ENCODE measurements around the gene SPEN. TPM values are rescaled to one million over a fixed set of nuclear protein-coding genes. Genes with fewer than 3 reads are reported as not detected.
"Not testable (repeated sequence)": the region's sequence is repeated elsewhere in the genome, so short reads cannot be mapped to it uniquely, and the experiment has no call there.

The SPEN gene
- total RNA-seq, 1 experiment from 2014 or later: 10.1 TPM

DNA sequence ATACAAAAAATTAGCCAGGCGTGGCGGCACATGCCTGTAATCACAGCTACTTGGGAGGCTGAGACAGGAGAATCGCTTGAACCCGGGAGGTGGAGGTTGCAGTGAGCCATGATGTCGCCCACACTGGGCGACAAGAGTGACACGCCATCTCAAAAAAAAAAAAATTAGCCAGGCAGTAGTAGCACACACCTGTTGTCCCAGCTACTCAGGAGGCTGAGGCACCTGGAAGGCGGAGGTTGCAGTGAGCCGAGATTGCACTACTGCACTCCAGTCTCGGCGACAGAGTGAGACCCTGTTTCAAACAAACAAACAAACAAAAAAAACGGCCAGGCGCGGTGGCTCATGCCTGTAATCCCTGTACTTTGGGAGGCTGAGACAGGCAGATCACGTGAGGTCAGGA lies 19.9 kb upstream of the SPEN start:
- DNase-seq (ENCODE audit: low read depth, low spot score); in situ Hi-C loops (cut with HindIII; ENCODE audit: low pct_unique_long_range_greater_than_20kb, low sequenced_read_pairs): not testable (repeated sequence)

DNA sequence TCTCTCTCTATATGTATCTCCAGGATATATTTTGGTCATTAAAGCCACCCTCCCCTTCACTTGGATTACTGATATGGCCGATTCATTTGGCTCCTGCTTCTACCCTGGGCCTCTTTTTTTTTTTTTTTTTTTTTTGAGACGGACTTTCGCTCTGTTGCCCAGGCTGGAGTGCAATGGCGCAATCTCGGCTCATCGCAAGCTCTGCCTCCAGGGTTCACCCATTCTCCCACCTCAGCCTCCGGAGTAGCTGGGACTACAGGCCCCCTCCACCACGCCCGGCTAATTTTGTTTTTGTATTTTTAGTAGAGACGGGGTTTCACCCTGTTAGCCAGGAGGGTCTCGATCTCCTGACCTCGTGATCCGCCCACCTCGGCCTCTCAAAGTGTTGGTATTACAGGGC lies 18.6 kb upstream of the SPEN start:
- DNase-seq (ENCODE audit: low read depth, low spot score); in situ Hi-C loops (cut with HindIII; ENCODE audit: low pct_unique_long_range_greater_than_20kb, low sequenced_read_pairs): not testable (repeated sequence)

- no peak for DNase-seq (ENCODE audit: low read depth, low spot score)
- in situ Hi-C loops (cut with HindIII; ENCODE audit: low pct_unique_long_range_greater_than_20kb, low sequenced_read_pairs): no loop called here
These were observed 17.2 kb upstream of the SPEN start for GRCh38 chr1:15830258-15830657.

GRCh38 chr1:15833069-15833679 lies 14.3 kb upstream of the SPEN start:
- in situ Hi-C loops (cut with HindIII; ENCODE audit: low pct_unique_long_range_greater_than_20kb, low sequenced_read_pairs): no loop called here
- peak; percentile 70 for DNase-seq (ENCODE audit: low read depth, low spot score)

- in situ Hi-C loops (cut with HindIII; ENCODE audit: low pct_unique_long_range_greater_than_20kb, low sequenced_read_pairs): no loop called here
- no peak for DNase-seq (ENCODE audit: low read depth, low spot score)
These were observed 13.6 kb upstream of the SPEN start for GRCh38 chr1:15833842-15834405.

- in situ Hi-C loops (cut with HindIII; ENCODE audit: low pct_unique_long_range_greater_than_20kb, low sequenced_read_pairs): no loop called here
- DNase-seq (ENCODE audit: low read depth, low spot score): peak; percentile 88
These were observed 12.9 kb upstream of the SPEN start for GRCh38 chr1:15834406-15835204.

DNA sequence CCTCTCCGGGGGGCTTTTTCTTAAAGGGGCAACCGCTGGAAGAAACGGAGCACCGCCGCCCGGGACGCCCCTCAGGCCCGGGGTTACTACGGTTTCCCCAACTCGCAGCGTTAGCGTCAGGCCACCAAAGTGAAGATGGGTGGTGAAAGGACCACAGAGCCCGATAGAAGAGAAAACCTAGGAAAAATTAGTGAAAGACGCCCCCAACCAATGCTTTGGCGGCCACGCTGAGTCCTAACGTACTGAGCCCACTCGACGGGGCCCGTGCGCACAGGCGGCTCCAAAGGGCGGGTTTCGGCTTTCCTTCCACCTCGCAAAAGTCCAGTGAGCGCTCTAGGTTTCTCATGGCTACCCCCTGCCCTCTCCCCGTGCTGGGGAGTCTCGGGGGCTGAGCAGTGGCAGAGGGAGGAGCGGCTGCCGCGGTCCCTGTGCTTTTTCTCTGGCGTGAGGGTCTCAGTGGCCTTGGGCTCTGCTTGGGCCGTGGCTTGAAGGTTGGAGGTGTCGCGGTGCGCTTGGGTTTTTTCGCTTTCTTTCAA lies 12.2 kb upstream of the SPEN start:
- no peak for DNase-seq (ENCODE audit: low read depth, low spot score)

GRCh38 chr1:15835741-15836510 lies 11.6 kb upstream of the SPEN start:
- DNase-seq (ENCODE audit: low read depth, low spot score): peak; percentile 98
- in situ Hi-C loops (cut with HindIII; ENCODE audit: low pct_unique_long_range_greater_than_20kb, low sequenced_read_pairs): no loop called here

More for the DNA sequence above, 12.2 kb upstream of the SPEN start:
- in situ Hi-C loops (cut with HindIII; ENCODE audit: low pct_unique_long_range_greater_than_20kb, low sequenced_read_pairs): no loop called here

DNA sequence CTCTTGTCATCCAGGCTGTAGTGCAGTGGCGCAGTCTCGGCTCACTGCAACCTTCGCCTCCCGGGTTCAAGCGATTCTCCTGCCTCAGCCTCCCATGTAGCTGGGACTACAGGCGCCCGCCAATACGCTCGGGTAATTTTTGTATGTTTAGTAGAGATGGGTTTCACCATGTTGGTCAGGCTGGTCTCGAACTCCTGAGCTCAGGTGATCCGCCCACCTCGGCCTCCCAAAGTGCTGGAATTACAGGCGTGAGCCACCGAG lies 11.1 kb upstream of the SPEN start:
- in situ Hi-C loops (cut with HindIII; ENCODE audit: low pct_unique_long_range_greater_than_20kb, low sequenced_read_pairs); DNase-seq (ENCODE audit: low read depth, low spot score): not testable (repeated sequence)

- no peak for DNase-seq (ENCODE audit: low read depth, low spot score)
- in situ Hi-C loops (cut with HindIII; ENCODE audit: low pct_unique_long_range_greater_than_20kb, low sequenced_read_pairs): no loop called here
These were observed 10.5 kb upstream of the SPEN start for GRCh38 chr1:15836772-15837669.

- in situ Hi-C loops (cut with HindIII; ENCODE audit: low pct_unique_long_range_greater_than_20kb, low sequenced_read_pairs): no loop called here
These were observed 9.6 kb upstream of the SPEN start for GRCh38 chr1:15837931-15838330.

DNA sequence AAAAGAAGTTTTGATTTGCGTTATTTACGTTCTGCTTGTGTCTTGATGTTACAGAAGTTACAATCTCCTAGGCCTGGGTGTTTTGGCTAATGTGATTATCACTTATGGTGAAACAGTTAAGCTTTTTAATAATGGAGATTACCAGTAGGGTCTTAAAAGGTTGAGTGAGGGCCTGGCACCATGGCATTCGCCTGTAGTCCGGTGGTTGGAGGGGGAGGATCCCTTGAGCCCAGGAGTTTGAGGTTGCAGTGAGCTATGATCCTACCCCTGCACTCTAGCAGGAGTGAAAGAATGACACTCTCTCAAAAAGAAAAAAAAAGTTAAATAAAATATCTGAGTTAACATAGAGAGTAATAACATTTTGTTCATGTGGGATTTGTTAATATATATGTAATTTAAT lies 8.8 kb upstream of the SPEN start:
- no peak for DNase-seq (ENCODE audit: low read depth, low spot score)
- in situ Hi-C loops (cut with HindIII; ENCODE audit: low pct_unique_long_range_greater_than_20kb, low sequenced_read_pairs): no loop called here

More at GRCh38 chr1:15837931-15838330, 9.6 kb upstream of the SPEN start:
- DNase-seq (ENCODE audit: low read depth, low spot score): no peak

- in situ Hi-C loops (cut with HindIII; ENCODE audit: low pct_unique_long_range_greater_than_20kb, low sequenced_read_pairs): no loop called here
- no peak for DNase-seq (ENCODE audit: low read depth, low spot score)
These were observed 3.5 kb upstream of the SPEN start for GRCh38 chr1:15843826-15844572.

DNA sequence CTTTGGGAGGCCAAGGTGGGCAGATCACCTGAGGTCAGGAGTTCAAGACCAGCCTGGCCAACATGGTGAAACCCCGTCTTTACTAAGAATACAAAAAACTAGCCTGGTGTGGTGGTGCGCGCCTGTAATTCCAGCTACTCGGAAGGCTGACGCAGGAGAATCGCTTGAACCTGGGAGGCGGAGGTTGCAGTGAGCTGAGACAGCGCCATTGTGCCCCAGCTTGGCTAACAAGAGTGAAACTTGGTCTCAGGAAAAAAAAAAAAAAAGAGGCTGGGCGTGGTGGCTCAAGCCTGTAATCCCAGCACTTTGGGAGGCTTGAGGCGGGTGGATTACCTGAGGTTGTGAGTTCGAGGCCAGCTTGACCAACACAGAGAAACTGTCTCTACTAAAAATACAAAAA lies 1.5 kb upstream of the SPEN start:
- in situ Hi-C loops (cut with HindIII; ENCODE audit: low pct_unique_long_range_greater_than_20kb, low sequenced_read_pairs): not testable (repeated sequence)

GRCh38 chr1:15847893-15848142 lies 311 bp downstream of the SPEN start:
- in situ Hi-C loops (cut with HindIII; ENCODE audit: low pct_unique_long_range_greater_than_20kb, low sequenced_read_pairs): no loop called here
- no peak for DNase-seq (ENCODE audit: low read depth, low spot score)

More for the DNA sequence above, 1.5 kb upstream of the SPEN start:
- DNase-seq (ENCODE audit: low read depth, low spot score): not testable (repeated sequence)

DNA sequence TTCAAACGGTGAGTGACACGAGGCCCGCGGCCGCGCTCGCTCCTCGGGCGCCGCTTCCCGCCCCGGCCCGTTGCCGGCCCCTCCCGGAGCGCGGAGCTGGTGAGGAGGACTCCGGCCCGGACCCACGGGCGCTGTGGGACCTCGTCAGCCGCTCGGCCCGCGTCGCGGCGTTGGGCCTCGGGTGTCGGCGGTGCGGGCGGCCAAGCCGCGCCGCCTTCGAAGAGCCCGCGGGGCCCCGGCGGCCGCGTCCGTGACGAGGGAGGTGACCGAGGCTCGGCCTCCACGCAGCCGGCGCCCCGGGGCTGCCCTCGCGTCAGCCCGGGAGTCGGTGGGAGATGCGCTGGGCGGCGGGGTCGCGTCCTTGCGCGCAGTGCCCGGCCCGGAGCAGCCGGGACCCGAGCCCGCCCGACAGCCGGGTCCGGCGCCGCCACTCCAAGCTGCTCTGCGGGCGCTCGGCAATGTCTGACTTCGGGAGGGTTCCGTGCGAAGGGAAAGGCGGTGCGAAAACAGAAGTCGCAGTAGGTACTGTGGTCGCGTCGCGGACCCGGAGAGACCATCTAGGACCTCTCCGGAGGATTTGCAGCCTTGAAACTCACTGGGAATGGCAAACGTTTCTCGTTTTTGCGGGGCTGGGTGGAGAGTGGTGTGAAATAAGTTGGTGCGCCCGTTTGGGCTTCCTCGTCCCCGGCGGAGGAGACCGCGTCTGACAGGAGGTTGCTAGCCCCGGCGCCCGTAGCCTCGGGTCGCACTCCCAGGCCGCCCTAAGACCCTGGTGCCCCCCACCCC lies 829 bp downstream of the SPEN start:
- no peak for DNase-seq (ENCODE audit: low read depth, low spot score)
- in situ Hi-C loops (cut with HindIII; ENCODE audit: low pct_unique_long_range_greater_than_20kb, low sequenced_read_pairs): no loop called here

Measured in SK-MEL-5 (cell line).